H1 (cell line): ENCODE measurements around the gene ZNF462. TPM values are rescaled to one million over a fixed set of nuclear protein-coding genes. Genes with fewer than 3 reads are reported as not detected.

Experiments
- CTCF ChIA-PET: fragments of 300-600 bp; sonication (Branson Sonifier 250); formaldehyde crosslinking; loops from one replicate; lab custom pipeline; 2021; ENCODE audit not compliant: partially characterized antibody; lab: Charles Lee
- POLR2A ChIA-PET: fragments of 300-600 bp; sonication (Branson Sonifier 250); formaldehyde crosslinking; loops from one replicate; lab custom pipeline; 2021; ENCODE audit warnings: inconsistent platforms; ENCODE audit not compliant: partially characterized antibody; lab: Charles Lee
- DNase-seq, 2 experiments: peaks; one replicate each; pipeline versions ENCODE4 v3.0.0 to v3.0.0-alpha.2; 2010 to 2022; ENCODE audit warnings: low spot score in 2 of 2, low read depth in 1 of 2, mixed read lengths in 1 of 2
- FAIRE-seq: peaks from 2 replicates; lab custom pipeline; 2011; peaks lifted over from hg19 to GRCh38; lab: Jason Lieb, UNC
- H2AFZ ChIP-seq: 2 replicates; pipeline ENCODE4 v1.8.1; 2012; ENCODE audit warnings: low read length, inconsistent platforms
- H2AK5ac ChIP-seq: 2 replicates; pipeline ENCODE4 v1.6.1; 2013; ENCODE audit warnings: low read depth, low read length
- H2BK120ac ChIP-seq: replicated peaks from 2 replicates; pipeline ENCODE3; 2013; ENCODE audit warnings: low read depth, low read length, inconsistent platforms
- H2BK12ac ChIP-seq: 2 replicates; pipeline ENCODE4 v1.6.1; 2013; ENCODE audit warnings: low read depth, low read length
- H2BK15ac ChIP-seq: 2 replicates; pipeline ENCODE4 v1.6.1; 2013; ENCODE audit warnings: low read length
- H2BK20ac ChIP-seq: 2 replicates; pipeline ENCODE4 v1.6.1; 2013; ENCODE audit warnings: low read length
- H2BK5ac ChIP-seq: 2 replicates; pipeline ENCODE4 v1.6.1; 2013; ENCODE audit warnings: low read depth, low read length
- H3K14ac ChIP-seq: 2 replicates; pipeline ENCODE4 v1.6.1; 2013; ENCODE audit warnings: inconsistent platforms; ENCODE audit not compliant: insufficient read length
- H3K18ac ChIP-seq: 2 replicates; pipeline ENCODE4 v1.6.1; 2013; ENCODE audit warnings: low read length; ENCODE audit errors: extremely low read depth
- H3K23ac ChIP-seq: 2 replicates; pipeline ENCODE4 v1.6.1; 2013; ENCODE audit warnings: inconsistent platforms; ENCODE audit not compliant: insufficient read length
- H3K23me2 ChIP-seq: 2 replicates; pipeline ENCODE4 v1.6.1; 2013; ENCODE audit warnings: low read depth, low read length
- H3K27ac ChIP-seq: 2 replicates; pipeline ENCODE4 v1.6.1; 2011; ENCODE audit warnings: low read depth, low read length, inconsistent platforms
- H3K27me3 ChIP-seq, 4 experiments: replicated peaks in 1 of 4; 1 replicate in 1 of 4; 2 replicates in 3 of 4; pipeline versions ENCODE4 v1.6.1 to v1.8.1; 2011 to 2013; ENCODE audit warnings: low read length in 3 of 4, mild to moderate bottlenecking in 3 of 4, inconsistent platforms in 2 of 4, mixed read lengths in 2 of 4, moderate library complexity in 1 of 4; ENCODE audit not compliant: control insufficient read depth in 3 of 4, insufficient read depth in 3 of 4; ENCODE audit errors: extremely low read depth in 1 of 4
- H3K36me3 ChIP-seq, 4 experiments: 2 replicates each; pipeline versions ENCODE4 v1.6.1 to v1.8.1; 2011 to 2013; ENCODE audit warnings: mild to moderate bottlenecking in 4 of 4, low read length in 3 of 4, moderate library complexity in 2 of 4, control low read depth in 1 of 4, inconsistent platforms in 1 of 4; ENCODE audit not compliant: insufficient read depth in 4 of 4, control insufficient read depth in 2 of 4
- H3K4ac ChIP-seq: replicated peaks from 2 replicates; pipeline ENCODE3; 2013; ENCODE audit warnings: low read length, low read depth, mixed read lengths, inconsistent platforms; ENCODE audit not compliant: insufficient read length
- H3K4me1 ChIP-seq, 4 experiments: replicated peaks in 1 of 4; 1 replicate in 1 of 4; 2 replicates in 3 of 4; pipeline versions ENCODE4 v1.6.1 to v1.8.1; 2011 to 2013; ENCODE audit warnings: low read length in 3 of 4, inconsistent platforms in 2 of 4, mixed read lengths in 1 of 4; ENCODE audit not compliant: insufficient read depth in 4 of 4, control insufficient read depth in 3 of 4
- H3K4me2 ChIP-seq, 2 experiments: 2 replicates each; pipeline versions ENCODE4 v1.6.1 to v1.8.1; 2011 to 2013; ENCODE audit warnings: low read depth in 2 of 2, low read length in 2 of 2, control low read depth in 1 of 2, inconsistent platforms in 1 of 2, mild to moderate bottlenecking in 1 of 2; ENCODE audit not compliant: insufficient read depth in 1 of 2
- H3K4me3 ChIP-seq, 4 experiments: fragments of 200-600, 300-600 bp in 1 of 4; sonication (generic), shearing (Covaris generic), sonication (Bioruptor Twin) in 1 of 4; 2 replicates each; pipeline versions ENCODE4 v1.5.1 to v1.8.1; 2011 to 2016; ENCODE audit warnings: low read length in 4 of 4, low read depth in 3 of 4, control low read depth in 2 of 4, inconsistent platforms in 2 of 4, mild to moderate bottlenecking in 2 of 4, mixed read lengths in 1 of 4, moderate library complexity in 1 of 4; ENCODE audit not compliant: insufficient read depth in 2 of 4; ENCODE audit errors: extremely low read depth in 1 of 4
- H3K56ac ChIP-seq: replicated peaks from 2 replicates; pipeline ENCODE3; 2013; ENCODE audit warnings: low read depth, mild to moderate bottlenecking, mixed read lengths, low read length, inconsistent platforms; ENCODE audit not compliant: insufficient read length
- H3K79me1 ChIP-seq: 2 replicates; pipeline ENCODE4 v1.6.1; 2013; ENCODE audit warnings: low read depth, low read length, control low read depth
- H3K79me2 ChIP-seq, 2 experiments: 2 replicates each; pipeline versions ENCODE4 v1.6.1 to v1.8.1; 2012 to 2013; ENCODE audit warnings: low read length in 2 of 2, mild to moderate bottlenecking in 2 of 2, inconsistent platforms in 1 of 2; ENCODE audit not compliant: insufficient read depth in 2 of 2, control insufficient read depth in 1 of 2
- H3K9ac ChIP-seq, 4 experiments: replicated peaks in 1 of 4; 1 replicate in 1 of 4; 2 replicates in 3 of 4; pipeline versions ENCODE4 v1.6.1 to v1.8.1; 2011 to 2013; ENCODE audit warnings: low read depth in 3 of 4, low read length in 3 of 4, control low read depth in 2 of 4, mild to moderate bottlenecking in 2 of 4, moderate library complexity in 2 of 4, inconsistent platforms in 1 of 4; ENCODE audit errors: extremely low read depth in 1 of 4
- H3K9me3 ChIP-seq, 2 experiments: 2 replicates each; pipeline versions ENCODE4 v1.6.1 to v1.8.1; 2012 to 2013; ENCODE audit warnings: mild to moderate bottlenecking in 2 of 2, moderate library complexity in 2 of 2, control low read depth in 1 of 2, inconsistent platforms in 1 of 2, low read depth in 1 of 2, low read length in 1 of 2, mixed read lengths in 1 of 2; ENCODE audit not compliant: insufficient read depth in 2 of 2
- H4K20me1 ChIP-seq, 2 experiments: replicated peaks in 1 of 2; 2 replicates each; pipeline versions ENCODE3 to v1.8.1; 2011 to 2013; ENCODE audit warnings: inconsistent platforms in 2 of 2, low read length in 2 of 2, mild to moderate bottlenecking in 1 of 2; ENCODE audit not compliant: insufficient read depth in 2 of 2, control insufficient read depth in 1 of 2
- H4K5ac ChIP-seq: 2 replicates; pipeline ENCODE4 v1.6.1; 2013; ENCODE audit warnings: low read length, low read depth, mixed read lengths, inconsistent platforms; ENCODE audit not compliant: insufficient read length
- H4K8ac ChIP-seq: 2 replicates; pipeline ENCODE4 v1.8.0; 2013; ENCODE audit warnings: mild to moderate bottlenecking, moderate library complexity, low read length, inconsistent platforms; ENCODE audit not compliant: insufficient read depth; ENCODE audit errors: extremely low read depth
- H4K91ac ChIP-seq: replicated peaks from 2 replicates; pipeline ENCODE3; 2013; ENCODE audit warnings: low read length, mixed read lengths, inconsistent platforms; ENCODE audit not compliant: insufficient read length
- KDM1A ChIP-seq: fragments of 200-600, 300-600 bp; sonication (generic); IDR thresholded peaks from 2 replicates; pipeline ENCODE4 v1.7.1; 2016; ENCODE audit warnings: mild to moderate bottlenecking, low read length, borderline replicate concordance
- POLR2AphosphoS5 ChIP-seq: IDR thresholded peaks from 2 replicates; pipeline ENCODE4 v1.6.1; 2011; ENCODE audit warnings: low read depth, low read length
- polyA plus RNA-seq, 7 experiments: library from polyadenylated mRNA; depleted of rRNA in 3 of 7; stranded (reverse) in 5 of 7; unstranded in 2 of 7; fragments of >200 nt in 5 of 7; fragments of 200-250 nt in 2 of 7; gene quantifications; 1 replicate in 5 of 7; 2 replicates in 1 of 7; 4 replicates in 1 of 7; pipeline versions ENCODE4 v1.2.1 to v1.2.3, GENCODE V29; 2011 to 2013; ENCODE audit warnings: missing spikeins in 2 of 7, mixed read lengths in 2 of 7
- total RNA-seq: library from RNA; stranded (reverse); fragmentation: NEBNext Ultra II Directional; extraction: Animal tissue kit (Norgen Biotek cat#: 25700); gene quantifications from 2 replicates; pipeline ENCODE4 v1.2.1, GENCODE V29; 2021

The ZNF462 gene
- total and polyA plus RNA-seq, 2 of the 8 experiments (the other 6 are each of a cell fraction or from before 2014, with no cell fraction given) = 30.0 to 163 TPM

DNA sequence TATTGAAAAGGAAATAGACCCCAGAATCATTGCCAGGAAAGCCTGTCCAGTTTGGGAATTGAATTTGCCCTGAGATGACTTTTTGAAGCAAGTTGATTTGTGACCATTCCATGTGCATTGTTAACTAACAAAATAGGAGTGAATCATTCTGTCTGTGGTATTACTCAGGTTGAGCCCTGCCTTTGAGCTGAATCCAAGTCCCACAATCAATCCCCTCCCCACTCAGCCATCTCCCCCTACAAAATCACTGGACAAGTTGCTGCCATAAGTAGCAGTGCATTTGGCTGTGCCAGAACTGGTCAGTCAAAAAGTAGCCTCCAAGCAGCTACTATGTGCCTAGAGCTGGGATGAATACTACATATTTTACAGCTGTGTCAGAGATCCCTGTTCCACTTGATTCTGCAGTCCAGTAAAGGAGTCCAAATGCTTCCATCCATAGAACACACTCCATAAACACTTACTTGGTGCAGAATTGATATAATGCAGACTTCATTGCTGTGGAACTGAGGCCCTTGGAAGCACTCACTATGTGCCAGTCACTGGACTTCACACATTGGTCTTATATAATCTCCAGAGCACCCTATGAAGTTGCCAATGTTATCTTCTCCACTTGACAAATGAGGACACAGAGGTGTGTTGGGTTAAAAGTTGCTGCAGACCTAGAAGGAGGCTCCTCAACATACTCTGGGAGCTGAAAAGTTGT lies 96.1 kb downstream of the ZNF462 start:
- Histone ChIP-seq H4K91ac (no peak overlapping the region), H2BK12ac (no peak overlapping the region), H3K79me2 (peaks cover 0 to 27% of the 10 kb centered on the region in 2 experiments; a peak in 2 of 4 replicates), H3K4me3 (no peak overlapping the region), H2AK5ac (no peak overlapping the region), H3K9me3 (no peaks in the 10 kb centered on the region), H3K27ac (no peak overlapping the region), H2BK15ac (no peak overlapping the region), H3K14ac (no peak overlapping the region), H4K8ac (no peak overlapping the region), H4K20me1 (no peaks in the 10 kb centered on the region), H2BK120ac (no peak overlapping the region), H3K4me2 (no peak overlapping the region), H3K79me1 (no peaks in the 10 kb centered on the region), H3K9ac (no peak overlapping the region), H3K36me3 (peaks cover 0 to 65% (median 33%) of the 10 kb centered on the region in 4 experiments; a peak in 6 of 8 replicates), H3K56ac (no peak overlapping the region), H4K5ac (no peak overlapping the region), H2BK5ac (no peak overlapping the region), H3K23me2 (no peaks in the 10 kb centered on the region), H3K4me1 (peaks cover 0 to 10% (median 6%) of the 10 kb centered on the region in 4 experiments; a peak in 4 of 7 replicates), H2AFZ (no peak overlapping the region), H3K23ac (no peak overlapping the region), H3K18ac (no peak overlapping the region), H3K27me3 (no peaks in the 10 kb centered on the region), H2BK20ac (no peak overlapping the region), H3K4ac (no peak overlapping the region)
- DNase-seq (no peak), FAIRE-seq (no peak)
- TF ChIP-seq POLR2AphosphoS5 = peak; percentile 19; the same call in 1 of the 2 replicates
- no peak for TF ChIP-seq KDM1A
- POLR2A ChIA-PET = interaction anchor here (1.1 to 2.0 kb wide), 3 partner anchors 11 to 95 kb away, joined by 3 to 6 read pairs (median 5); partner anchors contain the start of gene ZNF462
- CTCF ChIA-PET = interaction anchor here (1.2 kb wide), 1 partner anchor 27 kb away, joined by 5 read pairs; no protein-coding TSS in a partner anchor
